GM06990 (cell line): ENCODE measurements around the gene PDYN.

Experiments
- DNase-seq: peaks from one replicate; pipeline ENCODE4 v3.0.0-alpha.2; 2011; ENCODE audit not compliant: insufficient read length; ENCODE audit errors: extremely low read depth
- H3K27me3 ChIP-seq: replicated peaks from 2 replicates; pipeline ENCODE4 v1.6.0; 2011; ENCODE audit warnings: low read length; ENCODE audit not compliant: control insufficient read depth, insufficient read depth
- H3K36me3 ChIP-seq: 2 replicates; pipeline ENCODE4 v1.5.1; 2011; ENCODE audit warnings: low read length; ENCODE audit not compliant: control insufficient read depth, insufficient read depth
- H3K4me3 ChIP-seq: replicated peaks from 2 replicates; pipeline ENCODE4 v1.5.1; 2011; ENCODE audit warnings: low read depth, mild to moderate bottlenecking, control low read depth, low read length
- TF ChIP-seq, protein P1 (sequence below): IDR thresholded peaks from 2 replicates; pipeline ENCODE4 v1.5.1; 2011; ENCODE audit warnings: low read length, control low read depth, mild to moderate bottlenecking, inconsistent platforms; ENCODE audit not compliant: insufficient read depth, poor library complexity, severe bottlenecking

PDYN gene

DNA sequence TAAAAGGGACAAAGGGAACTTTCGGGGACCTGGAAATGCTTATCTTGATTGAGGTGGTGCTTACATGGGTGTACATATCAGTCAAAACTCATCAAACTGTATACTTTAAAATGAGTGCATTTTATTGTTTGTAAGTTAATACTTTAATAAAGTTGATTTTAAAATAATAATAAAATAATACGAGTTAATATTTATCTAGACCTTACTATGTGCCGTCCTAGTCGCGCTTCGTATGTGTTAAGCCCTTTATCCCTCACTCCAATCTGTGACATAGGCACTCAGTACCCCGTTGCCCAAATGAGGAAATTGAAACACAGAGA is 47.5 kb downstream of the PDYN start:
- Histone ChIP-seq H3K4me3 (no peak overlapping the region), H3K27me3 (no peaks in the 10 kb centered on the region; the same call in none of the 2 replicates), H3K36me3 (no peaks in the 10 kb centered on the region)
- DNase-seq: no peak
- TF ChIP-seq, protein P1, sequence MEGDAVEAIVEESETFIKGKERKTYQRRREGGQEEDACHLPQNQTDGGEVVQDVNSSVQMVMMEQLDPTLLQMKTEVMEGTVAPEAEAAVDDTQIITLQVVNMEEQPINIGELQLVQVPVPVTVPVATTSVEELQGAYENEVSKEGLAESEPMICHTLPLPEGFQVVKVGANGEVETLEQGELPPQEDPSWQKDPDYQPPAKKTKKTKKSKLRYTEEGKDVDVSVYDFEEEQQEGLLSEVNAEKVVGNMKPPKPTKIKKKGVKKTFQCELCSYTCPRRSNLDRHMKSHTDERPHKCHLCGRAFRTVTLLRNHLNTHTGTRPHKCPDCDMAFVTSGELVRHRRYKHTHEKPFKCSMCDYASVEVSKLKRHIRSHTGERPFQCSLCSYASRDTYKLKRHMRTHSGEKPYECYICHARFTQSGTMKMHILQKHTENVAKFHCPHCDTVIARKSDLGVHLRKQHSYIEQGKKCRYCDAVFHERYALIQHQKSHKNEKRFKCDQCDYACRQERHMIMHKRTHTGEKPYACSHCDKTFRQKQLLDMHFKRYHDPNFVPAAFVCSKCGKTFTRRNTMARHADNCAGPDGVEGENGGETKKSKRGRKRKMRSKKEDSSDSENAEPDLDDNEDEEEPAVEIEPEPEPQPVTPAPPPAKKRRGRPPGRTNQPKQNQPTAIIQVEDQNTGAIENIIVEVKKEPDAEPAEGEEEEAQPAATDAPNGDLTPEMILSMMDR: no peak

DNA sequence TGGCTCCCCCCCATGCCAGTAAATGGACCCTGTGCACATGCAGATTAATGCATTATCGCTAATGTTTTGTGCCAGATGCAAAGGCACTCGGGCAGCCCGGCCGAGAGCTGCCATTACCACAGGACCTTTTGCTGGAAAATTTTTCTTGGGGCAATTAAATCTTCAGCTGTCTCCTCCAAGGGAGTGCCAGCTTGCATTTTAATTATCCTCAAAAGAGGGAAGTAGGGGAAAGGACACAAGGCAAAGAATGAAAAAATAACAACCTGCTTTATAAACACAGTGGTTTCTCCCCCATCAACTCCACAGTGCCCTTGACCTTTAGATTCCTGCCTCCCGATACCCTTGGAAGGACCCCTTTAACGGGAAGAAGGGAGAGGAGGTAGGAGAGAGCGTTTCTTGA is 48.2 kb downstream of the PDYN start:
- H3K4me3 ChIP-seq: no peak overlapping the region
- TF ChIP-seq, protein P1: no peak
- H3K27me3 ChIP-seq: no peaks in the 10 kb centered on the region; the same call in none of the 2 replicates
- no peaks in the 10 kb centered on the region for H3K36me3 ChIP-seq
- DNase-seq: no peak

DNA sequence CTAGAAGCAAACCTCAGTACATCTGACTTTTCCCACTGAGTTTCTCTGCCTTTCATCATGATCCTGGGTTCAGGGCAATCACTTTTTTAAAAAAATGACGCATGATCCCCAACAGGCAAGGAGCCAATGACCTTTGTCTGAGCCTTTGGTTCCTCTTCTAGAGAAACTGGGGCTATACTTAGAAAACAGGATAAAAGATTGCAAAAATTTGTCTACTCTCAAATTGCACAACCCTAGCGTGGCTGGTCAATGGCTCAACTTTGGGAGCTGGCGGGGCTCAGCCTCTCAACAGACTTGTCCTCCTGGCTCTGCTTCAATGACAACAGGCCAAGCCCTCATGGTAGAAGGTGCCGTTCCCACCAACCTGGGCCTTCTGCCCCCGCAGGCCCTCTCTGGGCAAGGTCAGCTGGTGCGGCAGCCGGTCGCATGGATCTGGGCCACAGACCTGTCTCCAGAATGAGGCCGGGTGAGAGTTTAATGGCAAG is 48.7 kb downstream of the PDYN start:
- H3K36me3 ChIP-seq: no peaks in the 10 kb centered on the region
- TF ChIP-seq, protein P1: no peak
- H3K4me3 ChIP-seq: no peak overlapping the region
- no peak for DNase-seq
- no peaks in the 10 kb centered on the region; the same call in none of the 2 replicates for H3K27me3 ChIP-seq

- TF ChIP-seq, protein P1: no peak
- Histone ChIP-seq H3K36me3 (no peaks in the 10 kb centered on the region), H3K27me3 (no peaks in the 10 kb centered on the region; the same call in none of the 2 replicates), H3K4me3 (no peak overlapping the region)
- DNase-seq: no peak
Observed at GRCh38 chr20:1944345-1945091, 49.3 kb downstream of the PDYN start.

GRCh38 chr20:1943275-1944002 is 50.4 kb downstream of the PDYN start:
- no peak overlapping the region for H3K4me3 ChIP-seq
- TF ChIP-seq, protein P1: no peak
- DNase-seq: no peak
- no peaks in the 10 kb centered on the region; the same call in none of the 2 replicates for H3K27me3 ChIP-seq
- no peaks in the 10 kb centered on the region for H3K36me3 ChIP-seq
